Measurements from ENCODE around the gene GALK1. TPM values are rescaled to one million over a fixed set of nuclear protein-coding genes. Genes with fewer than 3 reads are reported as not detected.
A peak's percentile ranks its signal among the peaks of the same experiment; 100 is the strongest.

GALK1 gene
- total and polyA plus RNA-seq, 2 experiments from 2014 or later, result 40.6 to 46.5 TPM

- H3K27ac ChIP-seq, result peak overlapping the region; percentile 67
Measured at GRCh38 chr17:75809631-75810111, 44.7 kb upstream of the GALK1 start.

GRCh38 chr17:75808905-75809621 lies 44.1 kb upstream of the GALK1 start:
- peak overlapping the region; percentile 67 for H3K27ac ChIP-seq
- in situ Hi-C loops (cut with MboI), result no loop called here
- peaks cover 28% of the 10 kb centered on the region for H3K79me2 ChIP-seq (ENCODE audit: insufficient read depth)
- H2AFZ ChIP-seq, result peak overlapping the region; percentile 49; the same call in 1 of the 2 replicates
- H3F3A ChIP-seq (ENCODE audit: insufficient read depth), result peaks cover 24% of the 10 kb centered on the region
- H3K9ac ChIP-seq, result peak overlapping the region; percentile 50
- no peaks in the 10 kb centered on the region for H3K9me3 ChIP-seq (ENCODE audit: low read depth)
- TF ChIP-seq EZH2phosphoT487 (IDR thresholded peaks at IDR 0.05; ENCODE audit: insufficient read depth, low read depth) (no peak), EZH2 (IDR thresholded peaks at IDR 0.05; ENCODE audit: insufficient read depth, poor library complexity, severe bottlenecking) (no peak)
- peak overlapping the region; percentile 74 for H3K4me2 ChIP-seq (ENCODE audit: unreplicated experiment)
- H3K4me1 ChIP-seq (ENCODE audit: insufficient read depth), result peaks cover 19% of the 10 kb centered on the region
- no peaks in the 10 kb centered on the region for H4K20me1 ChIP-seq (ENCODE audit: insufficient read depth)
- 19 to 22% methylated on average over 12 to 17 of the region's 18 CpGs for whole genome bisulfite sequencing, 2 experiments (ENCODE audit: low coverage in 1 of 2, low lambda C conversion rate in 2 of 2, missing lambda C conversion rate in 2 of 2)
- peaks cover 10% of the 10 kb centered on the region; the same call in 1 of the 2 replicates for H3K36me3 ChIP-seq (ENCODE audit: low read depth)
- H3K4me3 ChIP-seq, result peak overlapping the region; percentile 9; the same call in 1 of the 2 replicates
- peak; percentile 96 for DNase-seq
- no peaks in the 10 kb centered on the region for H3K27me3 ChIP-seq (replicated peaks; ENCODE audit: insufficient read depth)
- no peaks in the 10 kb centered on the region for H3K9me2 ChIP-seq (ENCODE audit: insufficient read depth)

More at GRCh38 chr17:75809631-75810111, 44.7 kb upstream of the GALK1 start:
- DNase-seq, result no peak
- no peaks in the 10 kb centered on the region for H4K20me1 ChIP-seq (ENCODE audit: insufficient read depth)
- peaks cover 20% of the 10 kb centered on the region for H3K4me1 ChIP-seq (ENCODE audit: insufficient read depth)
- in situ Hi-C loops (cut with MboI), result no loop called here
- no peak for TF ChIP-seq EZH2 (IDR thresholded peaks at IDR 0.05; ENCODE audit: insufficient read depth, poor library complexity, severe bottlenecking)
- H3K4me3 ChIP-seq, result 0 out of 2 replicates have a peak overlapping the region, but pooled peaks have one; percentile 3
- H3K9me2 ChIP-seq (ENCODE audit: insufficient read depth), result no peaks in the 10 kb centered on the region
- no peaks in the 10 kb centered on the region for H3K27me3 ChIP-seq (replicated peaks; ENCODE audit: insufficient read depth)
- H3F3A ChIP-seq (ENCODE audit: insufficient read depth), result peaks cover 24% of the 10 kb centered on the region
- no peaks in the 10 kb centered on the region for H3K9me3 ChIP-seq (ENCODE audit: low read depth)
- H2AFZ ChIP-seq, result no peak overlapping the region
- peaks cover 10% of the 10 kb centered on the region; the same call in 1 of the 2 replicates for H3K36me3 ChIP-seq (ENCODE audit: low read depth)
- WGBS, 2 experiments (ENCODE audit: low coverage in 1 of 2, low lambda C conversion rate in 2 of 2, missing lambda C conversion rate in 2 of 2), result 86 to 89% methylated on average over 24 of the region's 24 CpGs
- H3K79me2 ChIP-seq (ENCODE audit: insufficient read depth), result peaks cover 22% of the 10 kb centered on the region
- H3K9ac ChIP-seq, result peak overlapping the region; percentile 43
- H3K4me2 ChIP-seq (ENCODE audit: unreplicated experiment), result peak overlapping the region; percentile 74

- no peak for TF ChIP-seq EZH2phosphoT487 (IDR thresholded peaks at IDR 0.05; ENCODE audit: insufficient read depth, low read depth)
- TF ChIP-seq EZH2 (IDR thresholded peaks at IDR 0.05; ENCODE audit: insufficient read depth, poor library complexity, severe bottlenecking), result no peak
- WGBS, 2 experiments (ENCODE audit: low coverage in 1 of 2, low lambda C conversion rate in 2 of 2, missing lambda C conversion rate in 2 of 2), result 11 to 31% methylated on average over 4 of the region's 4 CpGs
- Histone ChIP-seq H3K79me2 (ENCODE audit: insufficient read depth) (peaks cover 34% of the 10 kb centered on the region), H3F3A (ENCODE audit: insufficient read depth) (peaks cover 24% of the 10 kb centered on the region), H2AFZ (peak overlapping the region; percentile 49; the same call in 1 of the 2 replicates), H3K27ac (peak overlapping the region; percentile 58), H3K9me2 (ENCODE audit: insufficient read depth) (no peaks in the 10 kb centered on the region), H3K4me2 (ENCODE audit: unreplicated experiment) (peak overlapping the region; percentile 51), H3K9ac (peak overlapping the region; percentile 50; the same call in 1 of the 2 replicates), H3K36me3 (ENCODE audit: low read depth) (peaks cover 10% of the 10 kb centered on the region; the same call in 1 of the 2 replicates), H3K27me3 (replicated peaks; ENCODE audit: insufficient read depth) (no peaks in the 10 kb centered on the region), H4K20me1 (ENCODE audit: insufficient read depth) (no peaks in the 10 kb centered on the region), H3K4me3 (0 out of 2 replicates have a peak overlapping the region, but pooled peaks have one; percentile 9), H3K4me1 (ENCODE audit: insufficient read depth) (peaks cover 19% of the 10 kb centered on the region), H3K9me3 (ENCODE audit: low read depth) (no peaks in the 10 kb centered on the region)
- in situ Hi-C loops (cut with MboI), result no loop called here
- DNase-seq, result no peak
Measured at GRCh38 chr17:75808549-75808904, 43.5 kb upstream of the GALK1 start.

DNA sequence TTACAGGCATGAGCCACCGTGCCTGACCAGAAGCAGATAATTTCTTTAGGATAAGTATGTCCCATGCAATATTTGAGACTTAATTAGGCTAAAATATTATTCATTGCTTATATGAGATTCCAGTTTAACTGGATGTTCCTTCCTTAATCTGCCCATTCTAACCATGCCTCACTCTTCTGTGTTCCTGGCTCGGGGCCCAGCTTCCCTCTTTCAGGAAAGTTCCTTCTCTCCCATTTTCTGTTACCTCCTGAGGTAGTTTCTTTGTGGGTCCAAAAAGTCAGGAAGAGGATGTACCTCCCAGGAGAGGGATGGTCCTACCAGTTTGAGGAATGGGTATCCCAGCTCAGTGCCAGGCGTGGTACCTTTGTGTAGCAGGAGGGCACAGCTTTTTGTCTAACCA lies 42.9 kb upstream of the GALK1 start:
- peaks cover 19% of the 10 kb centered on the region for H3K4me1 ChIP-seq (ENCODE audit: insufficient read depth)
- H3K4me3 ChIP-seq, result no peak overlapping the region
- no peaks in the 10 kb centered on the region for H3K9me3 ChIP-seq (ENCODE audit: low read depth)
- DNase-seq, result no peak
- no peak overlapping the region for H3K27ac ChIP-seq
- peaks cover 24% of the 10 kb centered on the region for H3F3A ChIP-seq (ENCODE audit: insufficient read depth)
- peaks cover 38% of the 10 kb centered on the region for H3K79me2 ChIP-seq (ENCODE audit: insufficient read depth)
- no peak for TF ChIP-seq EZH2 (IDR thresholded peaks at IDR 0.05; ENCODE audit: insufficient read depth, poor library complexity, severe bottlenecking)
- WGBS, 2 experiments (ENCODE audit: low coverage in 1 of 2, low lambda C conversion rate in 2 of 2, missing lambda C conversion rate in 2 of 2), result 87 to 95% methylated on average over 3 of the region's 3 CpGs
- peaks cover 10% of the 10 kb centered on the region; the same call in 1 of the 2 replicates for H3K36me3 ChIP-seq (ENCODE audit: low read depth)
- H3K9ac ChIP-seq, result no peak overlapping the region
- in situ Hi-C loops (cut with MboI), result no loop called here
- no peaks in the 10 kb centered on the region for H4K20me1 ChIP-seq (ENCODE audit: insufficient read depth)
- H2AFZ ChIP-seq, result no peak overlapping the region
- no peaks in the 10 kb centered on the region for H3K27me3 ChIP-seq (replicated peaks; ENCODE audit: insufficient read depth)
- no peaks in the 10 kb centered on the region for H3K9me2 ChIP-seq (ENCODE audit: insufficient read depth)
- no peak overlapping the region for H3K4me2 ChIP-seq (ENCODE audit: unreplicated experiment)

Measured in GM23248 (cell line).